Measurements from ENCODE around the gene CD274.

GRCh38 chr9:5500441-5501235 is 50.3 kb downstream of the CD274 start:
- TF ChIP-seq CTCF (IDR thresholded peaks at IDR 0.05) (no peak), POLR2A (IDR thresholded peaks at IDR 0.05) (no peak)

Data from vagina (tissue), 2 donors.